Measurements from ENCODE around the gene FCHSD2.

The FCHSD2 gene

GRCh38 chr11:73172992-73173656 is 31.0 kb upstream of the FCHSD2 start:
- no peak for DNase-seq (ENCODE audit: low read depth)

GRCh38 chr11:73171436-73172161 is 29.5 kb upstream of the FCHSD2 start:
- no peak for DNase-seq (ENCODE audit: low read depth)

GRCh38 chr11:73170140-73170539 is 28.0 kb upstream of the FCHSD2 start:
- no peak for DNase-seq (ENCODE audit: low read depth)

- DNase-seq (ENCODE audit: low read depth): no peak
These were observed 26.9 kb upstream of the FCHSD2 start for GRCh38 chr11:73168925-73169579.

GRCh38 chr11:73167363-73167954 is 25.3 kb upstream of the FCHSD2 start:
- DNase-seq (ENCODE audit: low read depth): no peak

GRCh38 chr11:73164803-73165540 is 22.9 kb upstream of the FCHSD2 start:
- no peak for DNase-seq (ENCODE audit: low read depth)

GRCh38 chr11:73163638-73164174 is 21.6 kb upstream of the FCHSD2 start:
- DNase-seq (ENCODE audit: low read depth): no peak

GRCh38 chr11:73162196-73162740 is 20.1 kb upstream of the FCHSD2 start:
- no peak for DNase-seq (ENCODE audit: low read depth)

- no peak for DNase-seq (ENCODE audit: low read depth)
These were observed 18.1 kb upstream of the FCHSD2 start for GRCh38 chr11:73160005-73160760.

- DNase-seq (ENCODE audit: low read depth): no peak
These were observed 17.2 kb upstream of the FCHSD2 start for GRCh38 chr11:73159297-73159696.

GRCh38 chr11:73158356-73159051 is 16.4 kb upstream of the FCHSD2 start:
- no peak for DNase-seq (ENCODE audit: low read depth)

GRCh38 chr11:73157101-73158010 is 15.2 kb upstream of the FCHSD2 start:
- no peak for DNase-seq (ENCODE audit: low read depth)

GRCh38 chr11:73156686-73157085 is 14.6 kb upstream of the FCHSD2 start:
- no peak for DNase-seq (ENCODE audit: low read depth)

GRCh38 chr11:73156114-73156513 is 14.0 kb upstream of the FCHSD2 start:
- no peak for DNase-seq (ENCODE audit: low read depth)

- no peak for DNase-seq (ENCODE audit: low read depth)
These were observed 13.0 kb upstream of the FCHSD2 start for GRCh38 chr11:73155102-73155501.

GRCh38 chr11:73154178-73154577 is 12.1 kb upstream of the FCHSD2 start:
- DNase-seq (ENCODE audit: low read depth): no peak

- DNase-seq (ENCODE audit: low read depth): no peak
These were observed 10.9 kb upstream of the FCHSD2 start for GRCh38 chr11:73152861-73153483.

- DNase-seq (ENCODE audit: low read depth): no peak
These were observed 10.2 kb upstream of the FCHSD2 start for GRCh38 chr11:73152086-73152853.
